ENCODE data around the gene ADAMTSL2.

ADAMTSL2 gene

DNA sequence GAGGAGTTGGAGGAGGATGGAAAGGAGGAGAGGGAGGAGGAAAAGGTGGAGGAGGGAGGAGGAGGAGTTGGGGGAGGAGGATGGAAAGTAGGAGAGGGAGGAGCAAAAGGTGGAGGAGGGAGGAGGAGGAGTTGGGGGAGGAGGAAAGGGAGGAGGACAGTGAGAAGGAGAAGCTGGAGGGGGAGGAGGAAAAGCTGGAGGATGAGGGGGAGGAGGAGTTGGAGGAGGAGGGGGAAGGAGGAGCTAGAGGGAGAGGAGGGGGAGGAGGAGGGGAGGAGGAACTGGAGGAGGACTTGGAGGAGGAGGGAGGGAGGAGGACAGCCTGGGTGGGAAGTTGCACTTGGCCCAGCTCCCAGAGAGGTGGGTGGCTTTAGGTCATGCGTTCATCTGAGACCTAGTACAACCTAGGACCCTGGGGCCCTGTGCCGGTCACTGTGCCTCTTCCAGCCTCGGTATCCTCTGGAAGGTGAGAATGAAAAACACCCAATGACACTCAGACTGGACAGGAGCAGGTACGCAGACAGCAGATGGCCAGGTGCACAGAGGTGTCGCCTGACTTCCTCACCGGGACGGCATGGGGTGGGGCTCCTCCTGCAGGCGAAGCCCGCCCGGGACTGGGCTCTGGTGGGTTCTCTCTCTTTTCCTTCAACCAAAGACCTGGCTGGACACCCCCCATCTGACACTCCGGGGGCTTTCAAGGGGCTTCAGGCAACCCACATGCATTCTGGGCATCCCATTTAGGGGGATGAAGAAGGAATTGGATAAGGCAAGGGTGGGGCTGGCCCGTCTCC, 43.4 kb upstream of the ADAMTSL2 start:
- no peak for TF ChIP-seq CTCF (IDR thresholded peaks at IDR 0.05)

- TF ChIP-seq CTCF (IDR thresholded peaks at IDR 0.05) = no peak
These were observed 42.9 kb upstream of the ADAMTSL2 start for GRCh38 chr9:133491656-133491925.

- TF ChIP-seq CTCF (IDR thresholded peaks at IDR 0.05) = no peak
These were observed 42.2 kb upstream of the ADAMTSL2 start for GRCh38 chr9:133492061-133493021.

DNA sequence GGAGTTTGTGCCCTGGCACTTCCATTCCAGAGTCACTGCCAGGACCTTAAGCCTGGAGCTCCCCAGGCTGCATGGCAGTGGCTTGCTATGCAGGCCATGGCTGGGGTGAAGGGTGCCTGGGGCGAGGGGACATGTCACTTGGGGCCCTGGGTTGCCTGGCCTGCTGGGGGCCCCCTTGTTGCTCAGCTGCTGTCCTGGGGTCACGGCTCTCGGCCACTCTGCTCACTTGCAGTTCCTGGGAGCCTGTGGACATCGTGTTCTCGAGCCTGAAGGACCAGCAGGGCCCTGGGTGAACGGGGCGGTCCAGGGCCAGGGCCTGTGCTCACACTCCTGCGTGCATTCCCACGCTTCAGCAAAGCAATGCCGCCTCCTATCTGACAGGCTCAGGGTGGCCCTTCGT, 41.1 kb upstream of the ADAMTSL2 start:
- no peak for TF ChIP-seq CTCF (IDR thresholded peaks at IDR 0.05)

DNA sequence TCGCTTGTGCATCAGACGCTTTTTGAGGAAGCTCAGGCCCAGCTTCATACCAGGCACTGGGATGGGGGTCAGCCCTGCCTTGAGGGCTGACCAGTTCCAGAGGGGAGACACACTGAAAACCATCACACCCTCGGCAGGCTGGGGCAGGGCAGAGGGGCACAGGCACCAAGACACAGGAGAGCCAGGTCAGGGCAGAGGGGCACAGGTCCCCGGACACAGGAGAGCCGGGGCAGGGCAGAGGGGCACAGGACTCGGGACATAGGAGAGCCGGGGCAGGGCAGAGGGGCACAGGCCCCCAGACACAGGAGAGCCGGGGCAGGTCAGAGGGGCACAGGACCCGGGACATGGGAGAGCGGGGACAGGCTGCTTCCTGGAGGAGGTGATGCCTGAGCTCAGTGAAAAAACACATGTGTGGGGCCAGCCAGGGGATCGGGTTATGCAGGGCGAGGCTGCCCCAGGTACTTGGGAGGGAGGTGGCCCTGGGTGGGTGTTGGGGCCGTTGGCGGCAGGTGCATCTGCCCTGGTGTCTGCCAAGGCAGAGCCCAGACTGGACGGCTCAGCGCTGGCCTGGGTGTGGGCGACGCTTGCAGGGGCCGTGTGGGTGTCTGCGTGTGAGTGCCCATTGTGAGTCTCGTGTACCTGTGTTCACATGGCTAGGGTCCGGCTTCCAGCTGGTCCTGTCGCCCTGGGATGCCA, 40.5 kb upstream of the ADAMTSL2 start:
- TF ChIP-seq CTCF (IDR thresholded peaks at IDR 0.05) = no peak

DNA sequence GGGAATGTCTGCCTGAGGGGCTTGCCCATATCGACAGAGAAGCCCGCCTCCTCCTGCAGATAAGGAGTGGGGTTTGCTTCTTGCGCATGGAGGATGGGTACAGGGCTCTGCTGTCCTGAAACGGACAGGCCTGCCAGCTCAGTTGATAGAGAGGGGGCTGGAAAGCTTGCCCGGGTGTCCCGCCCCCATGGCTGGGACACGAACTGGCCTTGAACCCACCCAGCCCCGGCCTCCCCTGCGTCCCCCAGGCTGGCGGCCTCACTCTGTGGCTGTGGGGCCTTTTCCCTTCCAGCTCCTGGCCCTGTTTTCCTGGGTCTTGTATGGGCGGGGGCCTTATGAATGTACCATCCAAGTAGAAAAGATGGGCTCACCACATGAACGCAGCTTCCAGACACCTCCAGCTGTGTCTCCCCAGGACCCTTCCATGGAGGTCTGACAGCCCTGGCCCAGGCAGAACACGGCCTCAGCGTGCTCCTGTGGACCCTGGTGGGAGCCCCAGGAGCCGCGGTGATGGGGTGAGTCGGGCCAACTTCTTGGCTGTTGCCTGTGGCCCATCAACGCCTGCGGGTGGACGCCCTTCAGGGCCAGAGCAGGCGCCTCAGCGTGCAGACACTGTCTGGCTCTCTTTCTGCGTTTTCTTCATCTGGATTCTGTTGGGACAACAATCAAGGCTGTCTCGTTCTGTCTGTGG, 39.7 kb upstream of the ADAMTSL2 start:
- no peak for TF ChIP-seq CTCF (IDR thresholded peaks at IDR 0.05)
